NK-92 (cell line): ENCODE results near the gene CRCP.
"Not testable (repeated sequence)": the region's sequence is repeated elsewhere in the genome, so short reads cannot be mapped to it uniquely, and the experiment has no call there.

Experiments
- DNase-seq: peaks from one replicate; lab custom pipeline; 2025; ENCODE audit not compliant: unreplicated experiment; lab: John Stamatoyannopoulos, UW

Gene CRCP

GRCh38 chr7:66152371-66153191 is 37.9 kb downstream of the CRCP start:
- DNase-seq = no peak

DNA sequence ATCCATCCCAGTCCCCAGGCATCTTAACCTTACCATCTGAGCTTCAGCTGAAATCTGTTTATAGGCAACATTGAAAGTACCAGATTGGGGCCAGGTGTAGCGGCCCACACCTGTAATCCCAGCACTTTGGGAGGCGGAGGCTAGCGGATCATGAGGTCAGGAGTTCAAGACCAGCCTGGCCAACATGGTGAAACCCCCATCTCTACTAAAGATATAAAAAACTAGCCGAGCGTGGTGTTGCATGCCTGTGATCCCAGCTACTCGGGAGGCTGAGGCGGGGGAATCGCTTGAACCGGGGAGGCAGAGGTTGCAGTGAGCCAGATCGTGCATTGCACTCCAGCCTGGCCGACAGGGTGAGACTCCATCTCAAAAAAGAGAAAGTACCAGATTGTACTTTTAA is 39.0 kb downstream of the CRCP start:
- DNase-seq = no peak

DNA sequence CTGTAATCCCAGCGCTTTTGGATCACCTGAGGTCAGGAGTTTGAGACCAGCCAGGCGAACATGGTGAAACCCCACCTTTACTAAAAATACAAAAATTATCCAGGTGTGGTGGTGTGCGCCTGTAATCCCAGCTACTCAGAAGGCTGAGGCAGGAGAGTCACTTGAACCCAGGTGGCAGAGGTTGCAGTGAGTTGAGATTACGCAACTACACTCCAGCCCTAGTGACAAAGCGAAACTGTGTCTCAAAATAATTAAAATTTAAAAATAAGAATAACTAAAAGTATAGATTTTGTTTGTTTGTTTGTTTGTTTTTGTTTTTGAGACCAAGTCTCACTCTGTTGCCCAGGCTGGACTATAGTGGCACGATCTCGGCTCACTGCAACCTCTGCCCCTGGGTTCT is 41.4 kb downstream of the CRCP start:
- DNase-seq = not testable (repeated sequence)

DNA sequence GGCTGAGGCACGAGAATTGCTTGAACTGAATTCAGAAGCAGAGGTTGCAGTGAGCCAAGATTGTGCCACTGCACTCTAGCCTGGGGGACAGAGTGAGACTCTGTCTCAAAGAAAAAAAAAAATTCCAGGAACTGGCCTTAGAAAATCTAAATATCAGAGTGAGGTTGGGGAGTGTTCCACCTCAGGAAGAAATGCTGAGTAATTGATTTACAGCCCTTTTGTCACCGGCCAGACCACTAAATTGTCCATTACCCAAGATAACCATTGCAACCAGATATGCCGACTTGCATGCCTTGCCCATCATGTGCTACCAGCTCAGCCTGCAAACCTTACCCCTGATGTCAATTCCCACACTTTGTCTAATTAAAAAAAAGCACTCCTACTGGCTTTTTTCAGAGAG is 42.4 kb downstream of the CRCP start:
- no peak for DNase-seq

DNA sequence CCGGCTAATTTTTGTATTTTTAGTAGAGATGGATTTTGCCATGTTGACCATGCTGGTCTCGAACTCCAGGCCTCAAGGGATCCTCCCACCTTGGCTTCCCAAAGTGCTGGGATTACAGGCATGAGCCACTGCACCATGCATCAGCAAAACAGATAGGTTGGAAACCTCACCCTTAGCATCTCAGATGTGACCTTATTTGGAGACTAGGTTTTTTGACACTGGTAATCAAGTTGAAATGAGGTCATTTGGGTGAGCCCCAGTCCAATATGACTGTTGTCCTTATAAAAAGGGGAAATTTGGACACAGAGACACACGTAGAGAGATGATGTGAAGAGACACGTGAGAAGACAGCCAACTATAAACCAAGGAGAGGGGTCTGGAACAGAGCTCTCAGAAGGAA is 48.0 kb downstream of the CRCP start:
- DNase-seq = no peak

DNA sequence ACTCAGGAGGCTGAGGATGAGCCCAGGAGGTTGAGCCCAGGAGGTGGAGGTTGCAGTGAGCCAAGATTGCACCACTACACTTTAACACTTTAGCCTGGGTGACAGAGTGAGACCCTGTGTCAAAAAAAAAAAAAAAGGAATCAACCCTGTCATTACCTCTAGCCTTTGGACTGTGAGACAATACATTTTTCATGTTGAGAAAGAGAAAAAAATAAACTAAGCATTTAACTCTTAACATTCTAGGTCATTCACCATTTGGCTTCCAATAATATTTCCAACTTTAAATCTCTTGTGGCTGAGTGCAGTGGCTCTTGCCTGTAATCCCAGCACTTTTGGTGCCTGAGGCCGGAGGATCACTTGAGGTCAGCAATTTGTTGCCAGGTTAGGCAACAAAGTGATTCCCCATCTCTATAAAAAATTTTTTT is 48.6 kb downstream of the CRCP start:
- DNase-seq = no peak

DNA sequence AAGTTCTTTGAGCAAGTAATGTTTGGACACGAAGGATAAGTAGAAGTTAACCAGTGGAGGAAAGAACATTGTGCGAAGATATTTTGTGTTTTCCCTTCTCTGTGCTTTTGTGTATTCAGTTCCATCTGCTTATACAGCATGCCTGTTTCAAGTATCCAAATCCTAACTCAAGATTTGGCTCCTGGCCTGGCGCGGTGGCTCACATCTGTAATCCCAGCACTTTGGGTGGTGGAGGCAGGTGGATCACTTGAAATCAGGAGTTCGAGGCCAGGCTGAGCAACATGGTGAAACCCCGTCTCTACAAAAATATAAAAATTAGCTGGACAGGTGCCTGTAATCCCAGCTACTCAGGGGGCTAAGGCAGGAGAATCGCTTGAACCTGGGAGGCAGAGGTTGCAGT is 49.7 kb downstream of the CRCP start:
- no peak for DNase-seq

DNA sequence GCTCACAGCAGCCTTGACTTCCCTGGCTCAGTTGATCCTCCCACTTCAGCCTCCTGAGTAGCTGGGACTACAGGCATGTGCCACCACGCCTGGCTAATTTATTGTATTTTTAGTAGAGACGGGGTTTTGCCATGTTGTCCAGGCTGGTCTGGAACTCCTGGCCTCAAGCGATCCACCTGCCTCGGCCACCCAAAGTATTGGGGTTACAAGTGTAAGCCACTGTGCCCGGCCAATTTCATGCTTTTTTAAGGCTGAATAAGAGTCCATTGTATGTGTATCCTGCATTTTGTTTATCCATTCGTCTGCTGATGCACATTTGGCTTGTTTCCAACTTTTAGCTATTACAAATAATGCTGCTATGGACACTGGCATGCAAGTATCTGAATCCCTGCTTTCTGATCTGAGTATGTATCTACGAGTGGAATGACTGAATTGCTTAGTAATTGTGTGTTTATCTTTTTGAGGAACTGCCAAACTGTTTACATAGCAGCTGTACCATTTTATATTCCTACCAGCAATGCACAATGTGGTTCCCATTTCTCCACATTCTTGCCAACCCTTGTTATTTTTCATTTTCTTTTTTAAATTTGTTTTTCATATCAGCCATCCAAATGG is 53.2 kb downstream of the CRCP start:
- DNase-seq = no peak

GRCh38 chr7:66169616-66170015 is 55.0 kb downstream of the CRCP start:
- no peak for DNase-seq

GRCh38 chr7:66170309-66171231 is 55.9 kb downstream of the CRCP start:
- no peak for DNase-seq

- not testable (repeated sequence) for DNase-seq
Observed at GRCh38 chr7:66172536-66173401, 58.1 kb downstream of the CRCP start.

GRCh38 chr7:66173856-66174255 is 59.2 kb downstream of the CRCP start:
- DNase-seq = no peak

DNA sequence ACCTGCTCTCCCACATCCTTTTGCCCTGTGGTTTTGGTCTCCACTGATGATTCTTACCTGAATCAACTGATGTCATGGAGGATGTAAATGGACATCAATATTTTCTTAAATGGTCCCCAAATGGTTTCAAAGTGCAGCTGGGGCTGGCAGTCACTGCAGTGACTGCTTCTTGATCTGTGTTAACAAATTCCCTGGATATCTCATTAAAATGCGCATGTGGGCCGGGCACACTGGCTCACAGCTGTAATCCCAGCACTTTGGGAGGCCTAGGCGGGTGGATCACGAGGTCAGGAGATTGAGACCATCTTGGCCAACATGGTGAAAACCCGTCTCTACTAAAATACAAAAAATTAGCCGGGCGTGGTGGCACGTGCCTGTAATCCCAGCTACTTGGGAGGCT is 60.4 kb downstream of the CRCP start:
- not testable (repeated sequence) for DNase-seq

DNA sequence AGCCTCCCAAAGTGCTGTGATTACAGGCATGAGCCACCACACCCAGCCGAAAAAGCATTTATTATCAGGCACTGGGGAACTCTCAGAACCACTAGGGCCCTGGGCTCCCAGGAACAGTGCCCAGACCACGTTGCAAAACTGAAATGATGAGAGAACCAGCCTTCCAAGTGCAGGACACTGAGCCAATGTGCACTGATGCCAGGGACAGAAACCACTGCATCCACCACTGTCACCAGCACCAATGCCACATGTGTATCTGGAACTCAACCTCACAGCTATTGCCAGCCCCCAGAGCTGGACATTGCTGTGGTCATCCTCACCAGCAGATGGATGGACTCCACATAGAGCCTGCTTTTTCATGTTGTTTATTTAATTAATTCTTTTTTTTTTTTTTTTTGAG is 62.3 kb downstream of the CRCP start:
- DNase-seq = no peak

GRCh38 chr7:66178258-66178657 is 63.6 kb downstream of the CRCP start:
- DNase-seq = no peak

DNA sequence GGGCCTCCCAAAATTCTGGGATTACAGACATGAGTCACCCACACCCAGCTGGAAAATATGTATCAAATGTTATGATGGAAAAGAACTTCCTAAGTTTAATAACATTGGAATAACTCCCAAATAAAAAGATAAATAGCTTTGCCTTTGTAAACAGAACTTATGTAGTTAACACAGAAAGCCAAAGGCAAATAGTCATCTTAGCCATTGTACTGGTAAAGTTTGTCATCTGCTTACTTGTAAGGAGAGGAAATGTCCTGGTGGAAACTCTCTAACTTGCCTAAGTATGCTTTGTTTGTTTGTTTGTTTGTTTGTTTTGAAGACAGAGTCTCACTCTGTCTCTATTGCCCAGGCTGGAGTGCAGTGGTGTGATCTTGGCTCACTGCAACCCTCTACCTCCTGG is 66.7 kb downstream of the CRCP start:
- no peak for DNase-seq

DNA sequence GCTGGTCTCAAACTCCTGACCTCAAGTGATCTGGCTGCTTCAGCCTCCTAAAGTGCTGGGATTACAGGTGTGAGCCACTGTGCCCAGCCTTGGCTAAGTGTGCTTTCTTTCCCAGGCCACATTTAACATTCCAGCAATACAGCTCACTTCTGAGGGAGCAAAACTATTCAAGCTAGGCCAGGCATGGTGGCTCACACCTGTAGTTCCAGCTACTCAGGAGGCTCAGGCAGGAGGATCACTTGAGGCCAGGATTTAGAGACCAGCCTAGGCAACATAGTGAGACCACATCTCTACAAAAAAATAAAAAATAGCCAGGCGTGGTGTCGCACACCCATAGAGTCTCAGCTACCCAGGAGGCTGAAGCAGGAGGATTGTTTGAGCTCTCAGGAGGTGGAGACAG is 67.2 kb downstream of the CRCP start:
- DNase-seq = no peak

- no peak for DNase-seq
Observed at GRCh38 chr7:66182920-66183319, 68.3 kb downstream of the CRCP start.

GRCh38 chr7:66183700-66184099 is 69.1 kb downstream of the CRCP start:
- DNase-seq = no peak

- DNase-seq = no peak
Observed at GRCh38 chr7:66185680-66186187, 71.1 kb downstream of the CRCP start.
